Frontal cortex (tissue), 4 donors: ENCODE results near the gene SDK2. TPM values are rescaled to one million over a fixed set of nuclear protein-coding genes. Genes with fewer than 3 reads are reported as not detected.

ENCODE experiments used
- DNase-seq, 2 donors: peaks; one replicate each; pipeline ENCODE4 v3.0.0; 2012; ENCODE audit warnings: low spot score in 2 of 2
- FAIRE-seq: peaks from 2 replicates; lab custom pipeline; 2012; peaks lifted over from hg19 to GRCh38; lab: Jason Lieb, UNC
- total RNA-seq: library from RNA; depleted of rRNA; stranded (reverse); fragments of >200 nt; gene quantifications from one replicate; pipeline ENCODE4 v1.2.3, GENCODE V29; 2014
- donor health status: control.
- donor health status: control.
- donor health status: control.

The SDK2 gene
- total RNA-seq, 1 donor from 2014 or later = 6.9 TPM

DNA sequence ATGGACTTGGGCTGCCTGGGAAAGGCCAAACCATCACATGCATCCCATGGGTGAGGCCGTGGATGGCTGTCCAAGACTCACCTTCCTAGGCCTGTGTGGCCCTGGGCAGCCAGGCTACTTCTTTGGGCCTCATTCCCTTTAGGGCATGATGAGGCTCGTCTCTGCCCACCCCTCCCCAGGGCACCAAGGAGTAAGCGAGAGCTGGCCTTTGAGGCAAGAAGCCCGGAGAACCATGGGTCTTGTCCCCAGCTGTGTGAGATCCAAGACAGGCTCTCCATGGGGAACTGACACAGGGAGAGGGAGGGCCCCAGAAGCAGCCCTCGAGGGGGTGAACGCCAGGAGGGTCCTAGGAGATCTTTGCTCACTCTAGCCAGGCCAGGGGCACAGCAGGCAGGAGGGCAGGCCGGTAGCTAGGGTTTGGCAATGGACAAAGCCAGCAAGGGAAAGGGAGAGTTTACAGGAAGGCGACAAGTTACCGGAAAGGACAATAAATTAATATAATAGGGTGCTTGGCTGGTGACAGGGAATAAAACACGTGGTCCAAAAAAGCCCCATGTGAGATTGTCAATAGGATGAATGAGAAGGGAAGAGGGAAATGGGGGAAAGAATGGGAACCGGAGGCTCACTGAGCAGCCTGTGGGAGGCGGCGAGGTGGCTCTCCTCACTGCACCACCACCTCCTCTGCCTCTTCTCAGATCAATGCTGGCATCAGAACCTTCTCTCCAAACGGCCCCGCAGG is 119.1 kb downstream of the SDK2 start:
- FAIRE-seq (no peak), DNase-seq (no peak)

DNA sequence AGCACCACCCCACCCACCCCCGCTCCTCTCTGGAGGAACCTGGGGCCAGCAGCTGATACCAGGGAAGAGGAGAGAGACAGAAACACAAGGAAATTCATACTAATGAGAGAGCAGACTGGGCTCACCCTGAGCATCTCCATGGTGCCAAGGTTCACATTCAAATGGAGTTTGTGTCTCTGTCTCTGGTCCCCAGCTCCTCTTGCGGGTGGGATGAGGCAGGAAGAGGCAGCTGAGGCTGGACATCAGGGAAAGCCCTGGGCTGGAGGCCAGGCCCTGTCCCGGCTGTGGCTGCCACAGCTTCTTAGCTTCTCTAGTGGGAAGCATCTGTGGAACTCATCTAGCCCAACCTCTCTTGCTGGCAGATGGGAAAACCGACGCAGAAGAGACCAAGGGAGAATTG is 121.5 kb downstream of the SDK2 start:
- no peak for FAIRE-seq
- DNase-seq = no peak

DNA sequence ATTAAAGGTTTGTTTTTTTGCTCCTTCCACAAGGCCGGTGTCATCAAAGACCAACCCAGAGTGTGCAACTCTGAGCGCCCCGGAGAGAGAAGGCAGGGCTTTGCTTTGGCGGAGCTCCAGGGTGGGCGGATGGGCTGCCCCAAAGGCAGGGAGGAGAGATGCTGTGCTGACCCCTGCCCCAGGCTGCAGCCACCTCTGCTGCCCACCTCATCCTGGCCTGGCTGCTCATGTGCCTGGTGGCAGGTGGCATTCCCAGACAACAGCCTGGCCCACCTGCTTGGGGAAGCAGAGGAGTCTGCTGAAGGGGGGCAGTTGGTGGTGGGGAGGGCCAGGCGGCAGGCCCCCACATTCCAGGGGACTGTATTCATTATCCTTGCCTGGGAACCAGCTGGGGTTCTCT is 122.1 kb downstream of the SDK2 start:
- no peak for DNase-seq
- no peak for FAIRE-seq

DNA sequence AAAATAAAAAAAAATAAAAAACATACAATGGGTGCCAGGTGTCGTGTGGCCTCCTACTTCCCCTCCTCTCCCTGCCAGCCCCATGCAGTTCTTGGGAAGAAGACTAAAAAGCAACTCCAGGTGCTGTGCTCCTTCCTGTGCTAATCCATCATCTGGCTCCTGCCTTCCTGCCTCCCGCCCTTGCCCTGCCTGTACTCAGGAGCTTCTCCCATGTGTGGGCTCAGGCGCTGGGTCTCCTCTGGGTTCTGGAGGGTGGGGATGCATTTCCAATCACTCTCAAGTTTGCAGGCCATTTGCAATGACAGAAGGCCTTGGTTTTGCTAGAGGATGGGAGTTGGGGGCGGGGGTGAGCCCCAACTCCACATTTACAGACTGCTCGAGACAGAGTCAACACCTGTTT is 122.9 kb downstream of the SDK2 start:
- no peak for DNase-seq

DNA sequence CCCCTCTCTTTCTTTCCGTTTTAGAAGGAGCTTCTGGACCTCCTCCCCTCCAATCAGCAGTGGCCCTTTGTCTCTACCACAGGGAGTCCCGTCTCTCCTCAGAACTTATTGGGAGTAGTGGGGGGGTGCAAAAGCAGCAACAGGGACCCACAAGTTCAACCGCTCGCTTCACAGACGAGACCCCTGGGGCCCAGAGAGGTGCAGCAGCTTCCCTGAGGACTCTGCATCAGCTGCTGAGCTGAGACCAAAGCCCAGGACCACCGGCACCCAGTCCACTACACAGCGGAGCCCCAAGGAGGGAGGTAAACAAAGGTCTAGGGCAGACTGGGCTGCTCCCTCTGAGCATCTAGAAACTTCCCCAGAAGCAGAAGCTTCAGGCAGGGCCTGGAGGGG is 123.9 kb downstream of the SDK2 start:
- DNase-seq = no peak
- no peak for FAIRE-seq

More for the DNA sequence above, 122.9 kb downstream of the SDK2 start:
- no peak for FAIRE-seq

DNA sequence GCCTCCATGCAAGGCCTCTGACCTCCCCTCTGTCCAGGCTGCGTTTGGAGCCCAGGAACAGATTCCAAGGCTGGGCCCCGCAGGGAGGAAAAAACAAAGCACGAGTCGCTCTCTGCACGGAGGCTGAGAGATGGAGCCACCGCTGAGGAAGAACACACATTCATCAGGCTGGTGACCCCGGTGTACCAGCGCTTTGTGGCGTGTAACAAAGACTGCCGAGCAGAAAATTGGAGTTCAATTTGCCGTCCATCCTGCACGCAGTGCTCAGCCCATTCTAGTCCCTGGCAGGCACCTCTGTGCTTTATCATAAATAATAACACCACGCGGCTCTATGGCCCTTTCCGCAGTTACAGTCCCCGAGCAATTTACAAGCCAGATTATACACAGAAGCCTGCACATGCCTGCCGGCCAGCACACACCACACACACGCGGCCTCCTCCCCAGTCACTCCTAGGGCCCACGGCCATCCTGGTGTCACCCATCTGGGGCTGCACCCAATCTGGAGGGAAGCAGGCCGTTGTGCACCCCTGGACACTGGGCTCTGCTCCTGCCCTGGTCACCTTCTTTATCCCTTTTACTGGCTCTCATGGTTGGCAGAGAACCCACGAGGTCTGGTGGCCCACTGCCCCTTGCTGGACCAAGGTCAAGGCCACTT is 124.4 kb downstream of the SDK2 start:
- no peak for DNase-seq
- no peak for FAIRE-seq

DNA sequence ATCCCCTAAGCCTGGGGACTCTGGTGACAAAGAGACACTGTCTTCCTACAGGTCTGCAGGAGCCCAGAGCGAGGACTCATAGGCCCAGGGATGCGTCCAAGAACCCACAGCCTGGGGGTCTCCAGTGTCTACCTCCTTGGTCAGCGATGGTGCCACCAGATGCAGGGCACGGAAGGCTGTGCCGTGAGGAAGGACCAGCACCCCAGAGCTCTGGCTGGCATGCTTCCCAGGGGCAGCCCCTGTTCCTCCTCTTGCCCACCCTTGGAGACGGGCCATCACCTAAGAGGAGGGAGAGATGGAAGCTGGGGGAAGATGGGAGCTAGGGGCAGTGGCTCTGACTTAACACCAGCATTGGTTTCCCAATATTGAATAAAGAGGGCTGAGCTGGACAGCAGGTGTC is 125.2 kb downstream of the SDK2 start:
- DNase-seq (no peak), FAIRE-seq (no peak)

DNA sequence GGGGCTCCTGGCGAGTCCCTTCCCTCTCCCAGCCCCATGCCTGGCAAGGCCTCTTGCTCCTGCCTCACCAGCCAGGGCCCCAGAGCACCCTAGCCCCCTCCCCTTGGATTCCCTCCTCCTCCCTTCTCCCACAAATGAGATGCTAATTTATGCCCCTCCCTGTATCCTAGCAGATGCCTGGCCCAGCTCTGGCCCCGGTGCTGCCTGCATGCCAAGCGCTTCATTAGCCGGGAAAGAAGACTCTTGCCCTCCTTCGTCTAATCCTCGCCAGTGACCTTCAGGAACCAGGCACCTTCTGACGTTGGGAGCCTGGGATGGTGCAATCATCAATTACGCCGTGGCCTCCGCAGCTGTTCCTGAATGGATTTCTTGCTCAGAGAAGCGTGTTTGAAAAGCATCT is 127.8 kb downstream of the SDK2 start:
- FAIRE-seq = no peak

DNA sequence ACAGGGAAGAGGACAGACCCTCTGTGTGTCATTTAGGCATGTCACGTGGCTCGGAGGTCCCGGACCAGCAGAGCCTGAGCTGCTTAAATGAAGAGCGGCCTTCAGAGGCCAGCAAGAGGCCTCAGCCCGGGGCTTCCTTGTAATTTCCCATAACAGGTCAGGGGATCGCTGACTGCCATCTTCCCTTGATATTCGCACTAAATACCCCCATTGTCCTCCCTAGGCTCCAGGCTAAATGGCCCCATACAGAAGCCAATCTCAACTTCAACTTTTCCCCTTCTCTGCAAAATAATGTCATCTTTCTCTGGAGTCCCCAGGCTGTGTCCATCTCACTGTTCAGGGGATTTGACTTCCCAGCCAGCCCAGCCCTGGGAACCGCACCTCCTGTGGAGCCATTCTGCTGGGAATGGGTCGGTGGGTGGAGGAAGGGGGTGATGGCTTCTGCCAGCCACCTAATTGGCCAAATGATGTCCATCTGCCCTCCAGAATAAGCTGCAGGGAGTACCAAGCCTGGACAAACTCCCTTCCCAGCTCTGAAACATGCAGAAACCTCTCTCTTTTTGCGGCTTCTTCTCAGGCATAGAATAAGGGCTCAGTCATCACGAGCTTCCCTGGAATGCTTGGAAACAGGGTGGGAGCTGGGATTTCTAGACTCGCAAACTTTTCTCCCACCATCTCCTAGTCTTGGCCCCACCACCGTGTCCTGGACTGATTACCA is 129.9 kb downstream of the SDK2 start:
- no peak for FAIRE-seq

More for the DNA sequence above, 127.8 kb downstream of the SDK2 start:
- no peak for DNase-seq

DNA sequence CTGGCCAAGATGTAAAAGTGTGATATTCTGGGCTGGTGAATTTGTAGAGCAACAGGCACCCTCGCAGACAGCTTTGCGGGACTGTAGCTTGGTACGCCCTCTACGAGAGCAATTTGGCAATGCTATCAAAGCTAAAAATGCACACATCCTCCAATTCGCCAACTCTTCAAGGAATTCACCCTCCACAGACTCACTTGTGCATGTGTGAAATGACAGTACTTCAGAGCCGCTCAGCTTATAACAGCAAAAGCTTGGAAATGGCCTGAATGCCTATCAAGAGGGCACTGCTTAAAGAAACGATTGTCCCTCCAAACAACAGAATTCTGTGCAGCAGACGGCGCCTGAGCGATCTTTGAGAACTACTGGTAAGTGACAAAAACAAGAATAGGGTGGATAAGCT is 130.8 kb downstream of the SDK2 start:
- no peak for DNase-seq
- FAIRE-seq = no peak

More for the DNA sequence above, 129.9 kb downstream of the SDK2 start:
- no peak for DNase-seq

DNA sequence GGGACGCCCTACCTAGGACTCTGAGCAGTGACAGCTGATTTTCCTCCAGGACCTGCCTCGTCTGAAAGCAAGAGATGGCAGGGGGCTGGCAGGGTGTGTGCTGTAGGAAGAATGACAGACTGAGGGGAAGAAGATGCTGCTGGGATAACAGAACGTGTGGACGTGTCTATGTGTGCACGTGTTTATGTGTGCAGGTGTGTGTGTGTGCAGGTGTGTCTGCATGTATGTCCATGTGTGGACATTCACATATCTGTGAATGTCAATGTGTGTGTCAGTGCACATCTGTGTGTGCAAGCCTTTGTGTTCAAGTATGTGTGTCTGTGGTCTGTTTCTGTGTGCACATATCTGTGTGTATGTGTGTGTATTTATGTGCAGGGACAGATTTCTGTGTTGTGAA is 132.5 kb downstream of the SDK2 start:
- no peak for DNase-seq

DNA sequence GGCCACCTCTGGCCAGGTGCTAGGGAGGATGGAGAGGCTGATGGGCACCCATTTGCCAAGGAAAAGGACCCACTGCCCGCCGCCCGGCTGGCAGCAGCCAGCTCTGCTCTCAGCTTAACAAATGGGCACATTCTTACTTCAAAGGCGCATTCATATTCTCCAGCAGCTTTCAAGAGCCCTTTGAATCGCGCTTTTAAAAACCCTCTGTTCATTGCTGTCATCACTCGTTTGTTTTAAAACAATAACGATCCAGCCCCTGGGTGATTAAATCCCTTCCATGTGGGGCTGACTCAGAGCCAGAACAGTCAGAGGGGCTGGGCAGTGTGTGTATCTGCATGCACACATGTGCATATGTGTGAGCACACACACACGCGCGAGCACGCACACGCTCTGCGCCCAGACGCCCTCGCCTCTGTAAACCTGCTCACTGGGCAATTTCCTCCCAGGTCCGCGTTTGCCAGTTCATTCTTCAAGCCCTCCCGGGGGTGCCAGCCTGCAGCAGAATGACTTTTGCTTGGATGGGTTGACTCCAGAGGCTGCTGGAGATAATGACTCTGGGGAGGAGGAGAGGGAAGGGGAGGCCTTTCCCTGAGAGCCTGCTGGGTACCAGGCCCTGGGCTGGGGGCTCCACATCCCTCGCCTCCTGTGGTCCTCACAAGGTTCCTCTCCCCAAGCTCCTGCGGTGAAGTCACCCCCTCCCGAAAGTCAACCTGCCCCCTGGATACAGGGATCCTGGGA is 133.1 kb downstream of the SDK2 start:
- DNase-seq = peak in 1 of 2 donors; percentile 28

More for the DNA sequence above, 132.5 kb downstream of the SDK2 start:
- no peak for FAIRE-seq

DNA sequence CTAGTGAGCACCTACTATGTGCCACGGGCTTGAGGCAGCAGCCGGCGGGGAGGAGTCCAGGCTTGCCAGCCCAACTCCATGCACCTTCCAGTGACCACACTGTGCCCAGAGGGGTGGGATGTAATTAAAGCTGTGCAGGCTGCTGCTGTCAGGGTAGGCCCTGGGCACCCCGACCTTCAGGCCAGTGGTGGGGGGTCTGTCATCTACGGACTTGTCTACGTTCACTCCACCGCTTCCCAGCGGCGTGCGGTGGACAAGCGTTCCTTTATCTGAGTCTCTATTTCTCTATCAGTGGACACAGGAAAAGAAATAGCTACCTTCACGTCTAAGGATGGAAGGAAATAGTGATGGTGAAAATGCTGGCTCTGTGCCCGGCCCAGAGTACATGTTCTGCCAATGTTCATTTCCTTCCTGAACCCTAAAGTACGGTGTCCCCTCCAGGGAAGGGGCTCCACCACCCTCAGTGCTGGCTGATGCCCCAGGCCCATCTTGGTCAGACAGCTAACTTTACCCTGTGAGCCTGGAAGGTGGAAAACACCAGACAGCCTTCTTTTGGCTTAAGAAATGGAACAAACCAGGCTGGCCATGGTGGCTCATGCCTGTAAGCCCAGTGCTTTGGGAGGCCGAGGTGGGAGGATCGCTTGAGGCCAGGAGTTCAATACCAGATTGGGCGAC is 135.2 kb downstream of the SDK2 start:
- FAIRE-seq = no peak
- DNase-seq = no peak

More for the DNA sequence above, 133.1 kb downstream of the SDK2 start:
- peak; percentile 6 for FAIRE-seq

DNA sequence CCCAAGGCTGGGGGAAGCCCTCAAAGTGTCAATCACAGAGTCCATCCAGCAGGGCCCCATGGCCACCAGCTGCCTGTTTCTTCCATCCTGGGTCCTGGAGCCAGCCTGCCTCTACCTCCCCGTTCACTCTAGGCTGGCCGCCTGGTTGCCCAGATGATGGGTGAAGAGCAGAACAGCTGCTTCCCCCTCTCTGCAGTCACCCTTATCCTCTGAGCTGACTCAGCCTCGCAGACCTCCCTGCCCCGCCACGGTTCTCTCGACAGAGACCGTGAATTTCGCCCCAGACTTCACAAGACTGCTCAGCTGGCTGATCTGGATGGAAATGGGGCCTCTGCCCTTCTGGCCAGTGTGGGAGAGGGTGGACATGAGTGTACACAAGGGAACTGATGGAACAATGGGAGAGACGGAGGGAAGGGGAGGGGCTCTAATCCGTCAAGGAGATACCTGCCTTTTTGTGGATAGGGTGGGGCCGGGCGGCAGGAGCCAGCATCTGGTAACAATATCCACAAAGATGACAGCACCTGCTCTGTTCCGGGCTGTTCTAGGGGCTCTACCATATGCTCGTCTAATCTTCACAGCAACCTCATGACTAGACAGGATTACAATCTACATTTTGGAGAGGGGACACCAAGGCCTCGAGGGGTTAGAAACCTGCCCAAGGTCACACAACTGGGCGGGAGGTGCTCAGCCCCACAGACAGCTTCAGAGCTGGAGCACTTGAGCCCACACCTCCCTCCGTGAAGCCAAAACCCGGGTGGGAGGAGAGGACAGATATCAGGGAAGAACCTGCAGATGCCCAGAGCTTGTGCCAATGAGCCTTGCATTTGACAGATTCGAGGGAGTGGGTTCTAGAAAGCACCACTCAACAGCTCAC is 136.0 kb downstream of the SDK2 start:
- no peak for FAIRE-seq
- no peak for DNase-seq

DNA sequence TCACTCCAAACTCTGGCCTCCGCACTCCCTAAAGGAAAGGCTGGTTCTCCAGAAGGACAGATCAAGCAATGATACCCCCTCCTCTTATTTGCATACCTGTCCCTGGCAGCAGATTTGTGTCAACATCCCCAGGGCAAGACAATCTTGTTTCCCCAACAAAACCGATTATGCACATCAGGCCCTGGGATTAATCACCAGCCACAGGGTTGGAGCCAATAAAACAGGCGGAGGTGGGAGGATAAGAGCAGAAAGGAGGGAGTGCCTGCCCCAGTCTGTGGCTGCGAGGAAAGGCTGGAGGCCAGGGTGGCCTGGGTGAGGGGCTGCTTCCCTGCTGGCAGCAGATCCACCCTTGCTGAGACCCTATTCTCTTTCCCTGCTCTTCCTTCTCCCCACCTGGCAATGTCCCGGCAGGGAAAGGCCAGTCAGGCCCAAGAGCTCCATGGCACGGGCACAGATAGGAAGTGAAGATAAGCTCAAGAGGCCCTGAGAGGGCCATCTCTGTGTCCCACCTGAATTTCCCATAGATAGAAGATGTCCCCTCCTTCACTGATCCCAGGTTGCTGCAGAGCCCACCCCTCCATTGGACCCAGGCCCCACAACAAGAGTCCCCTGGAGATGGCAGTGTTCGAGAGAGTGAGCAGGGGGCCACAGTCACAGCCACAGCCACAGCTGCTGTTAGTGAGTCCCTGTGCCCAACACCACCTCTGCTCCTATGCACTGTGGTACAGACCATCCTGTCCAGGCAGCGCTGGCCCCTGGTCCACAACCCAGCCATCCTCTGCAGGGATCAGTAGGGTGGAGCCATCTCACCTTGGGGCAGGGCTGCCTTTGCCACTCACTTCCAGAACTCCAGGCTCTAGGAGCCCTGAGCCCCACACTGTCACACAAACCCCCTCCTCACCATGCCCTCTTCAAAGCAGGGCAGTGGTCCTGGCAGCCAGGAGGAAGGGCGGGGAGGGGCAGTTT is 137.5 kb downstream of the SDK2 start:
- FAIRE-seq = no peak
- no peak for DNase-seq

DNA sequence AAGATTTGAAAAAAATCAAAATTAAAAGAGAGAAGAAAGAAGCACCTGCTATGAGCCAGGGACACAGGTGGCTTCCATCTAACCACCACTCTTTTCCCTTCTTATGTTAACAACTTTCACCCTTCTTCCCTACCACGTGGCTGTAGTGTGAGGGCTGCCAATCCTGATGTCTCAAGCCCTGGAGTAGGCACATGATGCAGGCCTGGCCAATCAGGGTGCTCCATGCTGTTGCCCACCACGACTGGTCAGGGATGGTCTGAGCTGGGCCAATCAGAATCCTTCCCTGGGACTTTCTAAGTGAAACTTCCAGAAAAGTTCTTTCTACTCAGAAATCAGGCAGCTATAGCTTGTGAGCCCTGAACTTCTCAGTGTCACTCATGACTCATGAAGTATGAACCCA is 140.7 kb downstream of the SDK2 start:
- FAIRE-seq (no peak), DNase-seq (no peak)

DNA sequence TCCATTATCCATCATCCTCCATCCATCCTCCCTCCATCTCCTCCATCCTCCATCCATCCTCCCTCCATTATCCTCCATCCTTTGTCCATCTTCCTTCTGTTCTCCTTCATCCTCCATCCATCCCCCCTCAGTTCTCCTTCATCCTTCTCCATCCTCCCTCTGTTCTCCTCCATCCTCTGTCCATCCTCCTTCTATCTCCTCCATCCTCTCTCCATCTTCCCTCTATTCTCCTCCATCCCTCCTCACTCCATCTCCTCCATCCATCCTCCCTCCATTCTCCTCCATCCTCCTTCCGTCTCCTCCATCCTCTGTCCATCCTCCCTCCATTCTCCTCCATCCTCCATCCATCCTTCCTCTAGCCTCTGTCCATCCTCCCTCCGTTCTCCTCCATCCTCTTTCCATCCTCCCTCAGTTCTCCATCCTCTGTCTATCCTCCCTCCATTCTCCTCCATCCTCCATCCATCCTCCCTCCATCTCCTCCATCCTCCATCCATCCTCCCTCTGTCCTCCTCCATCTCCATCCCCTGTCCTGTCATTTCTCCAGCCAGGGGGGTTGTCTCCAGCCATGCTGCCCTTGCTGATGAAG is 143.7 kb downstream of the SDK2 start:
- FAIRE-seq (no peak), DNase-seq (no peak)
